GM10248 (cell line): ENCODE results near the gene PLEKHA1.

Experiments
- CTCF ChIA-PET: fragments of 300-600 bp; sonication (Branson Sonifier 250); formaldehyde crosslinking; extraction: SDS; loops from one replicate; lab custom pipeline; 2021; ENCODE audit warnings: antibody characterized with exemption; lab: Yijun Ruan, JAX
- POLR2A ChIA-PET: fragments of 350-650 bp; sonication (Branson Sonifier 250); formaldehyde crosslinking; extraction: SDS; loops from one replicate; lab custom pipeline; 2020; ENCODE audit warnings: antibody characterized with exemption; lab: Yijun Ruan, JAX
- DNase-seq: peaks from one replicate; pipeline ENCODE4 v3.0.0; 2012; ENCODE audit errors: extremely low spot score
- TF ChIP-seq, protein P1 (sequence below): IDR thresholded peaks from 2 replicates; pipeline ENCODE4 v1.5.1; 2012; ENCODE audit warnings: mild to moderate bottlenecking, low read depth; ENCODE audit errors: extremely low read depth, missing control alignments, control extremely low read depth

Gene PLEKHA1

DNA sequence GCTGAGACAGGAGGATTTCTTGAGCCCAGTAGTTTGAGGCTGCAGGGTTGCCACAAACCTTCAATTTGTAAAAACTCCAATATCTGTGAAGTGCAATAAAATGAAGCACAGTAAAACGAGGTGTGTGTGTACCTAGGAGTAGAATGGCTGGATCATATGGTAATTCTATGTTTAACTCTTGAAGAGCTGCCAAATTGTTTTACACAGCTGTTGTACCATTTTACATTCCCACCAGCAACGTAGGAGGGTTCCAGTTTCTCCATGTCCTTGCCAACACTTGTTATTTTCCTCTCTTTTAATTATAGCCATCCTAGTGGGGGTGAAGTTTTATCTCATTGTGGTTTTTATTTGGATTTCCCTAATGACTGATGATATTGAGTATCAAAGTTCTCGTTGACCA lies 16.2 kb downstream of the PLEKHA1 start:
- DNase-seq, result no peak
- TF ChIP-seq, protein P1, sequence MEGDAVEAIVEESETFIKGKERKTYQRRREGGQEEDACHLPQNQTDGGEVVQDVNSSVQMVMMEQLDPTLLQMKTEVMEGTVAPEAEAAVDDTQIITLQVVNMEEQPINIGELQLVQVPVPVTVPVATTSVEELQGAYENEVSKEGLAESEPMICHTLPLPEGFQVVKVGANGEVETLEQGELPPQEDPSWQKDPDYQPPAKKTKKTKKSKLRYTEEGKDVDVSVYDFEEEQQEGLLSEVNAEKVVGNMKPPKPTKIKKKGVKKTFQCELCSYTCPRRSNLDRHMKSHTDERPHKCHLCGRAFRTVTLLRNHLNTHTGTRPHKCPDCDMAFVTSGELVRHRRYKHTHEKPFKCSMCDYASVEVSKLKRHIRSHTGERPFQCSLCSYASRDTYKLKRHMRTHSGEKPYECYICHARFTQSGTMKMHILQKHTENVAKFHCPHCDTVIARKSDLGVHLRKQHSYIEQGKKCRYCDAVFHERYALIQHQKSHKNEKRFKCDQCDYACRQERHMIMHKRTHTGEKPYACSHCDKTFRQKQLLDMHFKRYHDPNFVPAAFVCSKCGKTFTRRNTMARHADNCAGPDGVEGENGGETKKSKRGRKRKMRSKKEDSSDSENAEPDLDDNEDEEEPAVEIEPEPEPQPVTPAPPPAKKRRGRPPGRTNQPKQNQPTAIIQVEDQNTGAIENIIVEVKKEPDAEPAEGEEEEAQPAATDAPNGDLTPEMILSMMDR, result no peak
- CTCF ChIA-PET, result interaction anchor here (0.9 to 2.5 kb wide), 9 partner anchors 10 to 108 kb away, joined by 3 to 8 read pairs (median 4); no protein-coding TSS in a partner anchor
- POLR2A ChIA-PET, result no interaction called here

DNA sequence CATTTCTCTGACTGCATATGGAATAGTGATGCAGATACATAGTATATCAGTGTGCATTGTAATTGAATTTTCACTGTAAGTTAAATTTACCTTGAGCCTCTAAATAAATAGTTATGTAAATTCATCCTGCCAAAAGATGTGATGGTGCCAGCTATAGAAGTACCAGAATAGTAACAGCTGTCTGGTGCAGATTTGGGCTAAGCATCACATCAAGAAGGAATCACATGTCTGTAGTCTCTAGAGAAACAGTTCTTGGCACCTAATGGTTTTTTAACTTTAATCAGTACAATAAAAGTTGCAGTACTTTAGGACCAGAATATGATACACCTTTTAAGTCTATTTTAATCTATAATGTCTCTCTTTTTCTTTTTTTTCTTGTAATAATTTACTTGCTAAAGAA lies 17.4 kb downstream of the PLEKHA1 start:
- TF ChIP-seq, protein P1, result no peak
- DNase-seq, result no peak
- POLR2A ChIA-PET, result no interaction called here
- CTCF ChIA-PET, result interaction anchor here (1.1 to 2.5 kb wide), 2 partner anchors 9 to 39 kb away, joined by 3 to 8 read pairs; no protein-coding TSS in a partner anchor

DNA sequence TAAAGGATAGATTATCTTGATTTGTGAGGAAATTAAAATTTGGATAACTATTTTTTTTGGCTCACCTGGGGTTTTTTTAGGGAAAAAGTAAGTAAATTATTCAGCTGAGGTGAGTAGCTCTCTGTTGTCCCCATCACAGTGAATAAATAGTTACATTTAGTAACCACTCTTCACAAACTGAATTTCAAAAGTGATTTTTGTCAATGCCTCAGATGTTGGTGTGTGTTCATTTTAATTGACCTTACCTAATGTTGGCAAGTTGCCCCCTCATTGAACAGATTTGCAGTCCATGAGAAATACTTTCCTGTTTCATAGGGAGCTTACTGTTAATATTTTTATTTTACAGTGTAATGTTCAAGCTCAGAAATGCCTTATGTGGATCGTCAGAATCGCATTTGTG lies 18.3 kb downstream of the PLEKHA1 start:
- POLR2A ChIA-PET, result no interaction called here
- CTCF ChIA-PET, result interaction anchor here (2.1 kb wide), 1 partner anchor 42 kb away, joined by 7 read pairs; no protein-coding TSS in a partner anchor
- TF ChIP-seq, protein P1, result no peak
- no peak for DNase-seq

DNA sequence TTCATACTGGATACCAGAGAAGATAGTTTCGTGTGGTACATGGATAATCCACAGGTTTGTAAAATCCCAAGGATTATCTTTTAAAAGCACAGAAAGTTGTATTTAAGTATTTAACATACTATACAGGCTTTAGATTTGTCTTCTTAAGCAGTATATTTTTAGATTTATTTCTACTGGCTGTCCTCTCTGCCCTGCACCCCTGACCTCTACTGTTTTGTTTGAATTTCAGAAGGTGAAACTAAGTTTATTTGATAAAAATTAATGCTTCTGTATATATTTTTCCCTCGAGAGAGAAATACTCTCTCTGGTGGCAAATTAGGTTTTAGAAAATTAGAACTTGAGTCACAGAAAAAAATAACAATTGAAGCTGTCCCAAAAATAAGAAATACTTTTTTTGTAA lies 18.8 kb downstream of the PLEKHA1 start:
- no peak for DNase-seq
- CTCF ChIA-PET, result interaction anchor here (2.1 kb wide), 1 partner anchor 41 kb away, joined by 7 read pairs; no protein-coding TSS in a partner anchor
- POLR2A ChIA-PET, result no interaction called here
- TF ChIP-seq, protein P1, result no peak

DNA sequence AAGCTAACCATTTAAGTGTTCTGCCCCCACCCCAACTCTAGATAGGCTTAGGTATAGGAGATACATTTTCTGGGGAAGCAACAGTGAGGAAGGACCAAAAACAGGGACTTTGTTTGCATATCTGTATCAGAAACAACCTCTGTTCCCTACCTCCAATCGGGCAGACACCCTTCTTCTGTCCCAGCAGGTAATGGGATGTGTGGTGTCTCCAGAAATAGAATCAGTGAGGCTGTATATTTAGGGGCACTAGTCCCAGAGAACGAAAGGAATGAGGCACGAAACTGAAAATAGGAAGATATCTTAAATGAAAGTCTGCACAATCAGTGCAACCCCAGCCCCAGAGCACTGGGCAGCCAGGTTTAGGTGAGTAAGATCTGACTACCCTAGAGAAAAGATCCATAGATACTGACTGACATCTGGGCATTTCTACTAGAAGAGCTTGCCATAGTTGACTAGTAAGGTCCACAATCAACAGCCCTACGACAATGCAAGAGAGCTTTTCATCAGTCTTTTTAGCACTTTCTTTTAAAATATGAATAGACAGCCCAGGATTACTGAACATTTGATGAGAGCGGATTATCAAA lies 28.1 kb downstream of the PLEKHA1 start:
- ChIA-PET CTCF (no interaction called here), POLR2A (no interaction called here)
- DNase-seq, result no peak
- TF ChIP-seq, protein P1, result no peak

DNA sequence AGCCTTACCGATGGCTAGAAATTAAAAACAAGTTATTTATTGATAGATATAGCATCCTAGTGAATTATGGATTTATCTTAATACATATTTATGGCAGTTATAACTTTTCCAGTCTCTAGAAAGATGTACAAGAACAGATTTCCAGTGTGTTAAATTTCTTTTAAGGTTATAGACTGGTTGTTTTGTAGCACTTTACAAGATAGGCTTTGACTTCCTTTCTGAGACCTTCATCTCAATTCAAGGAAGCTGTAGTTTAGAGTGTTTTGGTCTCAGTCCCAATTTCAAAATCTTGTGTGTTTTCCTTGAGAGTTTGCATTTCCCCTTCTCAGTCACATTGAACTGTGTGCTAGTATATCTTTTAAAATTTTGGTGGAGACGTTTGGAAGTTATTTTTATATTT lies 30.1 kb downstream of the PLEKHA1 start:
- TF ChIP-seq, protein P1, result no peak
- ChIA-PET CTCF (interaction anchor here (1.2 kb wide), 1 partner anchor 105 kb away, joined by 5 read pairs; no protein-coding TSS in a partner anchor), POLR2A (no interaction called here)
- no peak for DNase-seq
